Neural progenitor cell (in vitro differentiated cells): ENCODE results near the gene FOXL3.

Experiments used
- EZH2 ChIP-seq: fragments of 200-600 bp; sonication (generic); IDR thresholded peaks from 2 replicates; pipeline ENCODE4 v1.6.1; 2017; ENCODE audit warnings: antibody characterized with exemption, mild to moderate bottlenecking, moderate library complexity
- TF ChIP-seq, protein P1 (sequence below): fragments of 200-600 bp; sonication (generic); IDR thresholded peaks from 2 replicates; pipeline ENCODE4 v1.5.1; 2017; ENCODE audit warnings: antibody characterized with exemption, mild to moderate bottlenecking

- TF ChIP-seq, protein P1, sequence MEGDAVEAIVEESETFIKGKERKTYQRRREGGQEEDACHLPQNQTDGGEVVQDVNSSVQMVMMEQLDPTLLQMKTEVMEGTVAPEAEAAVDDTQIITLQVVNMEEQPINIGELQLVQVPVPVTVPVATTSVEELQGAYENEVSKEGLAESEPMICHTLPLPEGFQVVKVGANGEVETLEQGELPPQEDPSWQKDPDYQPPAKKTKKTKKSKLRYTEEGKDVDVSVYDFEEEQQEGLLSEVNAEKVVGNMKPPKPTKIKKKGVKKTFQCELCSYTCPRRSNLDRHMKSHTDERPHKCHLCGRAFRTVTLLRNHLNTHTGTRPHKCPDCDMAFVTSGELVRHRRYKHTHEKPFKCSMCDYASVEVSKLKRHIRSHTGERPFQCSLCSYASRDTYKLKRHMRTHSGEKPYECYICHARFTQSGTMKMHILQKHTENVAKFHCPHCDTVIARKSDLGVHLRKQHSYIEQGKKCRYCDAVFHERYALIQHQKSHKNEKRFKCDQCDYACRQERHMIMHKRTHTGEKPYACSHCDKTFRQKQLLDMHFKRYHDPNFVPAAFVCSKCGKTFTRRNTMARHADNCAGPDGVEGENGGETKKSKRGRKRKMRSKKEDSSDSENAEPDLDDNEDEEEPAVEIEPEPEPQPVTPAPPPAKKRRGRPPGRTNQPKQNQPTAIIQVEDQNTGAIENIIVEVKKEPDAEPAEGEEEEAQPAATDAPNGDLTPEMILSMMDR: no peak
- no peak for TF ChIP-seq EZH2
These were observed 42.3 kb upstream of the FOXL3 start for GRCh38 chr7:247636-248035.
